KOPT-K1 (cell line): ENCODE measurements around the gene KBTBD4.

Experiments
- H3K27ac ChIP-seq: fragments of 200-600 bp; sonication (generic); 2 replicates; pipeline ENCODE4 v1.5.1; 2016; ENCODE audit warnings: antibody characterized with exemption, mild to moderate bottlenecking, low read depth, low read length; ENCODE audit not compliant: poor library complexity, severe bottlenecking
- H3K36me3 ChIP-seq: fragments of 200-600 bp; sonication (generic); 2 replicates; pipeline ENCODE4 v1.5.1; 2017; ENCODE audit warnings: antibody characterized with exemption, mild to moderate bottlenecking, low read length, moderate library complexity; ENCODE audit not compliant: insufficient read depth
- H3K9me3 ChIP-seq: fragments of 200-600 bp; sonication (generic); 2 replicates; pipeline ENCODE4 v1.5.1; 2017; ENCODE audit warnings: antibody characterized with exemption, low read length, mild to moderate bottlenecking; ENCODE audit not compliant: insufficient read depth, poor library complexity, severe bottlenecking

KBTBD4 gene

GRCh38 chr11:47595029-47595428, 16.3 kb upstream of the KBTBD4 start:
- no peaks in the 10 kb centered on the region for H3K36me3 ChIP-seq
- no peak overlapping the region for H3K27ac ChIP-seq
- no peaks in the 10 kb centered on the region for H3K9me3 ChIP-seq

DNA sequence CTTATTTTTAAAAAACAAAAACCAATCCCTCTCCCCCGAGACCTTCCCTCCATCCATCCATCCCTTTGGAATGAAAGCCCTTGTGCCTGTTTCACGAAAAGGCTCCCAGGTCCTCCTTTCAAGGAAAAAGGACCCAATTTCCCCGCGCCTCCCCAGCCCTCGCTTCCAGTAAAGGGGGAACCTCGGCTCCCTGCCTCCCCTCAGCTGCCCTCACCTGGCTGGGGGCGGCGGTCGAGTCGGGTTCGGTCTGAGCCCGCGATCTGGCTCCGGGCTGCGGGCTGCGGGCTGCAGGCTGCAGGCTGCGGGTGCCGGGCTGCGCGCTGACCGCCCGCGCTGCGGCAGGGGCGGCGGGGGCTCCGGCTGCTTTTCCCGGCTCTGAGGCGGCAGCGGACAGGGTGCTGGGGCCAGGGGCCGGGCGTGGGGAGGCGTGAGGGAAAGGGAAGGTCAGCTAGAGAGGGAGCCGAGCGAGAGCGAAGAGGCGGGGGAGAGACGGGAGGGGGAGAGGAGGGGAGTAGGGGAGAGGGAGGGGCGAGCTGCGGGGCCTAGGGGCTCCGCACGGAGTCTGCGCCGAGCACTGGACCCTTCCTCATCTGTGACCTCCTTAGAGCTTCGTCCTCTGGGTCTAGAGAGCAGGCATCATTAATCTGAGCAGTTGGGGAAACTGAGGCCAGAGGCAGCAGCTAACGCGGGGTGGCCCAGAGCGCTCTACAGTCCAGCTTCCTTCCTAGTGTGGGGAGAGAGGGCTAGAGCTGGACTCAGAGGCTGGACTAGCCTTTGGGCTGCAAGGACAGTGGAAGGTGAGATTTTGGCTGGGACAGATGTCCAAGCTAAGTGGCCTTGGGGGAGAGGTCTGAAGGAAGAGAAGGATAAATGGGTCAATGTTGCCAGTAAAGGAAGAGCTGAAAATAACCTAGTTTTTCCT, 15.4 kb upstream of the KBTBD4 start, which contains the start of gene C1QTNF4:
C1QTNF4 (minus strand) TSS at position 478 of the 922 bp plus-strand sequence. CDS start 3,601 bp downstream, outside the sequence.
- H3K27ac ChIP-seq: no peak within 1 kb of the TSS
- H3K9me3 ChIP-seq: no peaks in the 10 kb centered on the region

GRCh38 chr11:47593492-47593933, 14.7 kb upstream of the KBTBD4 start:
- Histone ChIP-seq H3K9me3 (no peaks in the 10 kb centered on the region), H3K27ac (no peak overlapping the region), H3K36me3 (no peaks in the 10 kb centered on the region)

More for the DNA sequence above, 15.4 kb upstream of the KBTBD4 start, which contains the start of gene C1QTNF4:
- no peaks in the 10 kb centered on the region for H3K36me3 ChIP-seq

DNA sequence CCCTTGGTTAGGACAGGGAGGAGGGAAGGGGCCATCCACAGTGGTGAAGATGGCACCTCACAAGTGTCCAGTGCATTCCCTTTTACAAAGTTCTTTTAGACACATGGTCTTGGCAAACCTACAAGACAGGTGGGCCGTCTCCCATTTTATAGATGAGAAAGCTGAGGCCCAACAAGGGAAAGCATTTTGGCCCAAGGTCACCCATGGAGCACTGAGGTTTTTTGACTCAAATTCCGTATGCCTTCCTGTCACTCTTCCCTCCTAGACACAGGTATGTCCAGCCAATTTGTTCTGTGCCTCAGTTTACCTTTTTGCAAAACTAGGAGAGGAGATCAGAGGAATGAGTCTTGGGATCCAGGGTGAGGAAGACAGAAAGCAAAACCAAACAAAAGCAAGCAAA, 14.2 kb upstream of the KBTBD4 start:
- Histone ChIP-seq H3K9me3 (no peaks in the 10 kb centered on the region), H3K27ac (peak overlapping the region; percentile 84), H3K36me3 (no peaks in the 10 kb centered on the region)

- H3K9me3 ChIP-seq: no peaks in the 10 kb centered on the region
- peak overlapping the region; percentile 84 for H3K27ac ChIP-seq
- H3K36me3 ChIP-seq: no peaks in the 10 kb centered on the region
Observed at GRCh38 chr11:47592251-47592650, 13.5 kb upstream of the KBTBD4 start.

GRCh38 chr11:47591764-47592163, 13.0 kb upstream of the KBTBD4 start:
- no peaks in the 10 kb centered on the region for H3K9me3 ChIP-seq
- peak overlapping the region; percentile 84 for H3K27ac ChIP-seq
- no peaks in the 10 kb centered on the region for H3K36me3 ChIP-seq

- peak overlapping the region; percentile 84 for H3K27ac ChIP-seq
- peaks cover 13% of the 10 kb centered on the region; the same call in 1 of the 2 replicates for H3K36me3 ChIP-seq
- H3K9me3 ChIP-seq: no peaks in the 10 kb centered on the region
Observed at GRCh38 chr11:47589977-47590861, 11.4 kb upstream of the KBTBD4 start.

- Histone ChIP-seq H3K27ac (no peak overlapping the region), H3K9me3 (no peaks in the 10 kb centered on the region)
Observed at GRCh38 chr11:47589584-47589976, 10.8 kb upstream of the KBTBD4 start.

GRCh38 chr11:47589118-47589517, 10.3 kb upstream of the KBTBD4 start:
- no peak overlapping the region for H3K27ac ChIP-seq
- peaks cover 24% of the 10 kb centered on the region for H3K36me3 ChIP-seq
- no peaks in the 10 kb centered on the region for H3K9me3 ChIP-seq

More at GRCh38 chr11:47589584-47589976, 10.8 kb upstream of the KBTBD4 start:
- H3K36me3 ChIP-seq: peaks cover 19% of the 10 kb centered on the region

DNA sequence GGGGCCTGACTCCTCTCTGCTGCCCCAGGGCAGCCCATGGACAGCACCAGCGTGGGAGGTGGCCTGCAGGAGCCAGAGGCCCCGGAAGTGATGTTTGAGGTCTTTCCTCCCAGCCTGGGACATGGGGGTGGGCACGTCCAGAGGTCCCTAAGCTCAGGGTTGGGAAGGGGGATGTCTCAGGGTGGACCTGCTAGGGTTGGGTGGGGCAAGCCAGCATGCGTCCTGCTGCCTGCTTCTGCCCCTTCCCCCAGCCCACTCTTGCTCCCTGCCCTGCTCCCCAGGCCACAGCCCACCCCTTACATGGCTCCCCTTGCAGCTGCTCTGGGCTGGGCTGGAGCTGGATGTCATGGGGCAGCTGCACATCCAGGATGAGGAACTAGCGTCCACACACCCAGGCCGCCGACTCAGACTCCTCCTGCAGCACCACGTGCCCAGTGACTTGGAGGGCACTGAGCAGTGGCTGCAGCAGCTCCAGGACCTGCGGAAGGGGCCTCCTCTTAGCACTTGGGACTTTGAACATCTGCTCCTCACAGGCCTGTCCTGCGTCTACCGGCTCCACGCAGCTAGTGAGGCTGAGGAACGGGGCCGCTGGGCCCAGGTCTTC, 9.1 kb upstream of the KBTBD4 start:
- H3K27ac ChIP-seq: no peak overlapping the region
- peaks cover 36% of the 10 kb centered on the region for H3K36me3 ChIP-seq
- H3K9me3 ChIP-seq: no peaks in the 10 kb centered on the region

DNA sequence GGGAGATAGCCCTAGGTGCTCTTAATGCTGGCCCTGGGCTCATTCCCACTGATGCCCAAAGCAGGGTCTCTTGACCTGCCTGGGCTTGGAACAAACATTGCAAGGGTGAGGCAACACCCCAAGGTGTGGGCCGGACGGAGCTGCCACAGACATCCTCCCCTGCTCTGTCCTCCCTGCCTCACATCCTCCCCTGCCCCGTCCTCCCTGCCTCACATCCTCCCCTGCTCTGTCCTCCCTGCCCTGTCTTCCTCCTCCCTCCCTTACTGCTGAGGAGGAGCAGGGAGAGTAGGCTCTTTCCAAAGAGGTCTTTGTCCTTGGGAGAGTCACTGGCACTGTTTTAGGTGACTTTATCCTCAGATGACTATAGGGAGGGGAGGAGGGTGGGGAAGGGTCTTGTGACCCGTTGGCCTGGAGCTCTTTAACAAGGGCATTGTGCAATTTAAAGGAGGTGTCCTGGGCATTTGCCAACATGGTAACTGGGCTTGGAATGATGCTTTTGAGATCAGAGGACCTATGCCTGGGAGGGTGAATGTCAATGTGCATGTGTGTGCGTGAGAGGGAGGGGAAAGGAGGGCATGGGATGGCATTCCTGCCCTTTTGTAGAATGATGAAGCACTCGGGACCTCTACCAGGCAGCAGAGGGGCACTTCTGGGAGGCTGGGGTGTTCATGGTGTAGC, 8.4 kb upstream of the KBTBD4 start:
- no peak overlapping the region for H3K27ac ChIP-seq
- H3K9me3 ChIP-seq: no peaks in the 10 kb centered on the region
- peaks cover 43% of the 10 kb centered on the region for H3K36me3 ChIP-seq

DNA sequence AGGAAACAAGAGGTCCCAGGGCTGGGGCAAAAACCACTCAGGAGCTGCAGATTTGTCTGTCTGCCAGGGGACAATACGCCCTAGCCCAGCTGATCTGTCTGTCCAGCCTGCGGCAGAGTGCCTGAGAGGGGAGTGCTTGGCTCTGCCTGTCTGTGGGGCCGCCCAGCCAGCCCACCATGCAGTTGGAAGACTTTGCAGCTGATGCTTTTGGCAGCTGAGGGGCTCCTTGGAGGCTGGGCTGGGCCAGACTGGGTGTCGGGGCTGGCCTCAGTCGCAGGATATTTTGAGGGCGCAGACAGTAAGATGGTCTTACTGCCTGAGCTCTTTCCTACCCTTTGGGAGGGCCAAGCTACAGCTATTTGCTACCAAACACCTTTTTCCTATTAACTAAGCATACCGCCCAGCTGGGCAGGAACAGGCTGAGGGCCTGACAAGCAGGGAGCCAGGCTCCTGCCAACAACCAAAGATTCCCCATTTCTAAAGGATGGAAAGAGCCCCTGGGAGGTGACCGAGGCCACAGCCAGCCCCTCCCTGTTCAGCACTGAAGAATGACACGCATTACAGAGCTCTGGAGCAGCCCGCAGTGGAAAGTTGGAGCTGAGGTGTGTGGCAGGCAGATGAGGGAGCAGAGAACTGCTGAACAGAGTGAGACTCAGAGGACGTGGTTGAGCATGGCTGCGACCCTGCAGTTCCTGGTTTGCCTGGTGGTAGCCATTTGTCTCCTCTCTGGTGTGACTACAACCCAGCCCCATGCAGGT, 7.5 kb upstream of the KBTBD4 start, which contains the start of gene FAM180B:
FAM180B (plus strand) TSS at position 581 of the 758 bp plus-strand sequence; CDS start at position 672, 91 bp downstream.
- no peak within 1 kb of the TSS for H3K27ac ChIP-seq
- H3K9me3 ChIP-seq: no peaks in the 10 kb centered on the region
- peaks cover 52% of the 10 kb centered on the region for H3K36me3 ChIP-seq

- Histone ChIP-seq H3K36me3 (peaks cover 65% of the 10 kb centered on the region), H3K9me3 (no peaks in the 10 kb centered on the region), H3K27ac (no peak overlapping the region)
Observed at GRCh38 chr11:47583844-47584243, 5.1 kb upstream of the KBTBD4 start.
